ENCODE results near the gene SYNGR3. TPM values are rescaled to one million over a fixed set of nuclear protein-coding genes. Genes with fewer than 3 reads are reported as not detected.
A peak's percentile ranks its signal among the peaks of the same experiment; 100 is the strongest.

Gene SYNGR3
- total RNA-seq, 2 donors from 2014 or later, result 0.52 to 2.1 TPM

DNA sequence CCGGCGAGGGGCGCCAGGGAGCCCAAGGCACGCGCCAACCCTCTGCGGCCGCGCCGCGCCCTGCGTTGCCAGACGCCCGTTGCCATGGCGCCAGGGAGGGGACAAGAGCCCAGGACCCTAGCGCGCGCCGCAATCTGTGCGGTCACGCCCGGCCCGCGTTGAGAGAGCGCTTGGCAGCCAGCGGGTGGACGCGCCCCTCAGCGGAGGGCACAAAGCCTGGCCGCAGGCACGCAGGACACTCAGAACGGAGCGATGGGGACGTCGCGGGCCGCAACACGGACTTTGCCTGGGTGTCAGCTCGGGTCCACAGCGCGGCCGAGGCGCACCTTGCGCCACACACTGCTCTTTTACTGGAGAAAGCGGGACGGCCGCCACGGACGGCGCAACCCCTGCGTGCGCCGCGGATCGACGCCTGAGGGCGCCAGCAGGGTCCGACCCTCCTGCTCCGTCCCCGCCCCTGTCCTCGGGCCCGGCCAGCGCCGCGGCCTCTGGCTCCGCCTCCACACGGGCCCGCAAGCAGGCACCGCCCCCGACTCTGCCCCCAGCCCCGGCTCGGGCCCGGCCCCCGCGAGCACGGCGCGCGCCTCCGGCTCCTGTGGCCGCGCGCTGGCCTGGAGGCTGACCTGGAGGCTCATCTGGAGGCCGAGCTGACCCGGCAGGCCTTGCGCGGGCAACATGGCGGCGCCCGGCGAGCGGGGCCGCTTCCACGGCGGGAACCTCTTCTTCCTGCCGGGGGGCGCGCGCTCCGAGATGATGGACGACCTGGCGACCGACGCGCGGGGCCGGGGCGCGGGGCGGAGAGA lies 6.0 kb upstream of the SYNGR3 start, which contains the start of gene GFER:
Gene GFER (plus strand): TSS at position 650 of the 803 bp plus-strand sequence. CDS start 26 bp downstream, at position 676.
- TF ChIP-seq, protein P1, sequence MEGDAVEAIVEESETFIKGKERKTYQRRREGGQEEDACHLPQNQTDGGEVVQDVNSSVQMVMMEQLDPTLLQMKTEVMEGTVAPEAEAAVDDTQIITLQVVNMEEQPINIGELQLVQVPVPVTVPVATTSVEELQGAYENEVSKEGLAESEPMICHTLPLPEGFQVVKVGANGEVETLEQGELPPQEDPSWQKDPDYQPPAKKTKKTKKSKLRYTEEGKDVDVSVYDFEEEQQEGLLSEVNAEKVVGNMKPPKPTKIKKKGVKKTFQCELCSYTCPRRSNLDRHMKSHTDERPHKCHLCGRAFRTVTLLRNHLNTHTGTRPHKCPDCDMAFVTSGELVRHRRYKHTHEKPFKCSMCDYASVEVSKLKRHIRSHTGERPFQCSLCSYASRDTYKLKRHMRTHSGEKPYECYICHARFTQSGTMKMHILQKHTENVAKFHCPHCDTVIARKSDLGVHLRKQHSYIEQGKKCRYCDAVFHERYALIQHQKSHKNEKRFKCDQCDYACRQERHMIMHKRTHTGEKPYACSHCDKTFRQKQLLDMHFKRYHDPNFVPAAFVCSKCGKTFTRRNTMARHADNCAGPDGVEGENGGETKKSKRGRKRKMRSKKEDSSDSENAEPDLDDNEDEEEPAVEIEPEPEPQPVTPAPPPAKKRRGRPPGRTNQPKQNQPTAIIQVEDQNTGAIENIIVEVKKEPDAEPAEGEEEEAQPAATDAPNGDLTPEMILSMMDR (IDR thresholded peaks at IDR 0.05), result peak in 1 of 2 donors; percentile 58
- H3K4me1 ChIP-seq, result peaks cover 0 to 42% of the 10 kb centered on the region in 2 donors
- peak within 1 kb of the TSS; percentile 96 for H3K4me3 ChIP-seq
- no peaks in the 10 kb centered on the region for H3K9me3 ChIP-seq
- H3K27me3 ChIP-seq, result peaks cover 8 to 9% of the 10 kb centered on the region in 2 donors
- peak; percentile 85 for DNase-seq (ENCODE audit: low spot score)
- peaks cover 12% of the 10 kb centered on the region for H3K36me3 ChIP-seq
- H3K27ac ChIP-seq, result peak within 1 kb of the TSS; percentile 66 to 80

DNA sequence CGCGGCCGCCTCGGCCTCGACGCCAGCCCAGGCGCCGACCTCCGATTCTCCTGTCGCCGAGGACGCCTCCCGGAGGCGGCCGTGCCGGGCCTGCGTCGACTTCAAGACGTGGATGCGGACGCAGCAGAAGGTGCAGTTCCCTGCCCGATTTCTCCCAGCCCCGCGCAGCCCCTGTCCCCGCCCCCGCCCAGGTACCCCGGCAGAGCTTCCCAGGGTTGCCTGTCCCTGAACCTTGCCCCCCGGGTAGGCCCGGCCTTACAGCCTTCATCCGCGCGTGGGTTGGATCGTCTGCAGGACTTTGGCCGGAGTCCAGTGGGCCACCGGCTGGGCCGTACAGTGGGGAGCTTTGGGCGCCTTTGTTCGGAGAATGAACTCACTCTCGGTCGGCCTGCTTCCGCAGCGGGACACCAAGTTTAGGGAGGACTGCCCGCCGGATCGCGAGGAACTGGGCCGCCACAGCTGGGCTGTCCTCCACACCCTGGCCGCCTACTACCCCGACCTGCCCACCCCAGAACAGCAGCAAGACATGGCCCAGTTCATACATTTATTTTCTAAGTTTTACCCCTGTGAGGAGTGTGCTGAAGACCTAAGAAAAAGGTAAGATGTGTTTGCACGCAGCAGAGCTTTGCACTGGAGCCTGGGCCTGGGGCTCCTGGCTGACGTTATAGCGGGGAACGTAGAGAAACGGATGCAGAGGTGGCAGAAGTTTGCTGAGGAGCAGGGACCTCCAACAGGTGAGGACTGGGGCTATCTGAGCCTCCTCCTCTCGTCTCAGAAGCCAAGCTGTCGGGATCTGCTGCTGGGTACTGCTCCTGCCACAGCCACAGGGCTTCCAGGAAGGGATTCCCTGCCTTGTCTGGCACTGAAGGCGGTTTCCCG lies 5.2 kb upstream of the SYNGR3 start:
- Histone ChIP-seq H3K4me3 (peak overlapping the region; percentile 96), H3K27ac (peak overlapping the region; percentile 66 to 80), H3K27me3 (peaks cover 10% of the 10 kb centered on the region in 2 donors), H3K9me3 (no peaks in the 10 kb centered on the region), H3K36me3 (peaks cover 12% of the 10 kb centered on the region), H3K4me1 (peaks cover 0 to 39% of the 10 kb centered on the region in 2 donors)
- TF ChIP-seq, protein P1 (IDR thresholded peaks at IDR 0.05), result no peak
- no peak for DNase-seq (ENCODE audit: low spot score)

DNA sequence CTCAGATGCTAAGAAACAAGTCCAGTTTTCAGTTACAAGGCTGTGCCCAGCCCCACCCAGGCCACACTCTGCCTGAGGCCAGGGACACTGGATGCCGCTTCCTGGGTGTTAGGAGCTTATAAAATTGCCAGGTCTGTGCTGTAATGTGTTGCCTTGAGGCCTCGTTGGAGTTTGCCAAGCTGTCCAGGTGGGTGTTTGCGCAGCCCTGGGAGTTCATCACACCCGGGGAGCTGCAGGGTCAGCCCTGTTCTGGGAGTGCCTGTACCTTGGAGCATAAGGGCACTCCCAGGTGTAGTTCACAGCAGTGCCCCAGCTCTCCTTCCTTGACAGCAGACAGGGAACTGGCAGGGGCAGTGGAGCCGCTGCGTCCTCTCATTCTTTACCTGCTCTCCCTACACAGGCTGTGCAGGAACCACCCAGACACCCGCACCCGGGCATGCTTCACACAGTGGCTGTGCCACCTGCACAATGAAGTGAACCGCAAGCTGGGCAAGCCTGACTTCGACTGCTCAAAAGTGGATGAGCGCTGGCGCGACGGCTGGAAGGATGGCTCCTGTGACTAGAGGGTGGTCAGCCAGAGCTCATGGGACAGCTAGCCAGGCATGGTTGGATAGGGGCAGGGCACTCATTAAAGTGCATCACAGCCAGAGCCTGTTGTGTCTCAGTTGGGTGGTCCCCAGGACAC lies 4.2 kb upstream of the SYNGR3 start:
- H3K4me3 ChIP-seq, result no peak overlapping the region
- no peaks in the 10 kb centered on the region for H3K9me3 ChIP-seq
- DNase-seq (ENCODE audit: low spot score), result no peak
- no peak overlapping the region for H3K27ac ChIP-seq
- H3K36me3 ChIP-seq, result peaks cover 12% of the 10 kb centered on the region
- TF ChIP-seq, protein P1 (IDR thresholded peaks at IDR 0.05), result no peak
- H3K4me1 ChIP-seq, result peaks cover 0 to 37% of the 10 kb centered on the region in 2 donors
- peaks cover 14 to 17% of the 10 kb centered on the region in 2 donors for H3K27me3 ChIP-seq

DNA sequence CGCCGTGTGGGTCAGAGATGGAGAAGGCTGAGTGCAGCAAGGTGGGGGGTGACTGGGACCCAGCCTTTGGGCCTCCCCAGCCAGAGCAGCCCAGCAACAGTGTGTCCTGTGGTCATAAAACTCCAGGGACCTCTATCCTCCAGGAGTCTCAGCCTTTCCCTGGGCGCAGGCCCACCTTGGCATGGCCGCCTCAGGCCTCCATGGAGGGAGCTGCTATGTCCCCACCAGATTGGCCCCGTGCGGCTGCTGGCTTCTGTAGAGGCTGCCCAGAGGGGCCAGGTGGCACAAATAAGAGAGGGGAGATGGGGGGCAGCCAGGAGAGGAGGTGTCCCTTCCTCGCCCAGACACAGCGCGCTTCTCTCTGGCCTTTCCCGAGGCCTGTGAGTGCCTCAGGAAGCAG lies 2.6 kb upstream of the SYNGR3 start:
- peaks cover 16 to 26% of the 10 kb centered on the region in 2 donors for H3K27me3 ChIP-seq
- H3K4me3 ChIP-seq, result no peak overlapping the region
- no peaks in the 10 kb centered on the region for H3K9me3 ChIP-seq
- peaks cover 12% of the 10 kb centered on the region for H3K36me3 ChIP-seq
- TF ChIP-seq, protein P1 (IDR thresholded peaks at IDR 0.05), result no peak
- H3K27ac ChIP-seq, result no peak overlapping the region
- peaks cover 0 to 50% of the 10 kb centered on the region in 2 donors for H3K4me1 ChIP-seq
- no peak for DNase-seq (ENCODE audit: low spot score)

DNA sequence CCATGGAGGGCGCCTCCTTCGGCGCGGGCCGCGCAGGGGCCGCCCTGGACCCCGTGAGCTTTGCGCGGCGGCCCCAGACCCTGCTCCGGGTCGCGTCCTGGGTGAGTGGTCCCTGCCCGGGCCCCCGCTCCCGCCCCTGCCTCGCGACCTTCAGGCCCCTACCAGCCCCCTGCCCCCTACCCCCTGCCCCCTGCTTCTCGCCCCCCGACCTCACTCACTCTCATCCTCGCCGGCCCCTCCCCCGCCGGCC lies 256 bp downstream of the SYNGR3 start:
- no peak overlapping the region for H3K27ac ChIP-seq
- peaks cover 12% of the 10 kb centered on the region for H3K36me3 ChIP-seq
- peaks cover 0 to 37% of the 10 kb centered on the region in 2 donors for H3K4me1 ChIP-seq
- H3K27me3 ChIP-seq, result peaks cover 16 to 26% of the 10 kb centered on the region in 2 donors
- TF ChIP-seq, protein P1 (IDR thresholded peaks at IDR 0.05), result no peak
- no peak for DNase-seq (ENCODE audit: low spot score)
- peak overlapping the region; percentile 21 to 31 for H3K4me3 ChIP-seq
- H3K9me3 ChIP-seq, result no peaks in the 10 kb centered on the region

Measured in right atrium auricular region (tissue), 2 donors.